K562 (cell line): ENCODE measurements around the gene CD68. TPM values are rescaled to one million over a fixed set of nuclear protein-coding genes. Genes with fewer than 3 reads are reported as not detected.

Experiments used
- CREM ChIP-seq: IDR thresholded peaks from 2 replicates; pipeline ENCODE4 v1.6.1; 2014; ENCODE audit warnings: antibody characterized with exemption, low read depth
- HNRNPK ChIP-seq: fragments of 200-400 bp; formaldehyde crosslinking; IDR thresholded peaks from one replicate; pipeline ENCODE4 v1.6.1; 2018; ENCODE audit warnings: mild to moderate bottlenecking, low read depth, low read length; ENCODE audit not compliant: poor library complexity, severe bottlenecking
- HOXB6 ChIP-seq: fragments of 250-450 bp; sonication (Bioruptor Pico); IDR thresholded peaks from 2 replicates; pipeline ENCODE4 v1.5.1; 2022; ENCODE audit warnings: mild to moderate bottlenecking, borderline replicate concordance
- MTA2 ChIP-seq: fragments of 450-650 bp; IDR thresholded peaks from 2 replicates; pipeline ENCODE4 v1.6.1; 2016; ENCODE audit warnings: low read depth
- RFX5 ChIP-seq: IDR thresholded peaks from 2 replicates; pipeline ENCODE4 v1.6.1; 2011; ENCODE audit warnings: low read depth, mild to moderate bottlenecking, improper control_type of control experiment, low read length
- STAT5A ChIP-seq: IDR thresholded peaks from 2 replicates; pipeline ENCODE4 v1.6.1; 2012; ENCODE audit warnings: low read length, inconsistent platforms, borderline replicate concordance
- TCF7 ChIP-seq: sonication (generic); IDR thresholded peaks from 2 replicates; pipeline ENCODE4 v1.6.1; 2016; ENCODE audit warnings: antibody characterized with exemption, borderline replicate concordance
- ZBTB1 ChIP-seq: sonication (generic); formaldehyde crosslinking; IDR thresholded peaks from 2 replicates; pipeline ENCODE4 v1.8.1; 2023; ENCODE audit warnings: missing genetic modification reagents, low read depth, mild to moderate bottlenecking, borderline replicate concordance
- ZEB2 ChIP-seq: fragments of 450-650 bp; IDR thresholded peaks from 2 replicates; pipeline ENCODE4 v1.6.1; 2016
- ZNF124 ChIP-seq: sonication (generic); formaldehyde crosslinking; IDR thresholded peaks from 2 replicates; pipeline ENCODE4 v1.8.1; 2022; ENCODE audit warnings: missing genetic modification reagents
- ZNF347 ChIP-seq: fragments of 450-650 bp; formaldehyde crosslinking; IDR thresholded peaks from 2 replicates; pipeline ENCODE4 v1.4.0; 2020; ENCODE audit warnings: low read depth, mild to moderate bottlenecking, moderate library complexity
- ZNF76 ChIP-seq: fragments of 250-450 bp; sonication (Bioruptor Pico); IDR thresholded peaks from 2 replicates; pipeline ENCODE4 v1.4.0; 2020; ENCODE audit warnings: mild to moderate bottlenecking, moderate library complexity, borderline replicate concordance
- polyA plus RNA-seq, 8 experiments: library from polyadenylated mRNA; depleted of rRNA in 4 of 8; stranded (reverse) in 5 of 8; unstranded in 3 of 8; fragments of >200 nt; fragmentation: Nextera tagmentation in 2 of 8; fragmentation: Illumina TruSeq in 1 of 8; extraction: Ambion mirVana in 2 of 8; extraction: Trizol in 1 of 8; gene quantifications; 2 replicates each; pipeline versions ENCODE4 v1.2.1 to v1.2.3, GENCODE V29; 2011 to 2014; ENCODE audit warnings: inconsistent platforms in 1 of 8, missing spikeins in 1 of 8
- total RNA-seq, 7 experiments: library from RNA; depleted of rRNA in 6 of 7; stranded (reverse); fragments of >200 nt in 6 of 7; fragmentation: Illumina TruSeq in 2 of 7; extraction: Trizol in 2 of 7; gene quantifications; 2 replicates each; pipeline versions ENCODE4 v1.2.1 to v1.2.3, GENCODE V29; 2011 to 2021; ENCODE audit warnings: low replicate concordance in 1 of 7
- TF ChIP-seq, protein P1 (sequence below): sonication (generic); formaldehyde crosslinking; IDR thresholded peaks from 2 replicates; pipeline ENCODE4 v1.8.1; 2023; ENCODE audit warnings: missing genetic modification reagents, mild to moderate bottlenecking, borderline replicate concordance
- TF ChIP-seq, protein P2 (sequence below): fragments of 450-650 bp; formaldehyde crosslinking; IDR thresholded peaks from 2 replicates; pipeline ENCODE4 v1.4.0; 2020; ENCODE audit warnings: mild to moderate bottlenecking, mixed read lengths
- TF ChIP-seq, protein P3 (sequence below): fragments of 450-650 bp; IDR thresholded peaks from 2 replicates; pipeline ENCODE4 v1.6.1; 2018; ENCODE audit not compliant: partially characterized antibody
- TF ChIP-seq, protein P4 (sequence below): fragments of 450-650 bp; formaldehyde crosslinking; IDR thresholded peaks from 2 replicates; pipeline ENCODE4 v1.4.0; 2020; ENCODE audit warnings: mild to moderate bottlenecking

CD68 gene
- total and polyA plus RNA-seq, 9 of the 15 experiments (the other 6 are each of a cell fraction or from before 2014, with no cell fraction given) = 28.2 to 89.8 (median 37.7) TPM

DNA sequence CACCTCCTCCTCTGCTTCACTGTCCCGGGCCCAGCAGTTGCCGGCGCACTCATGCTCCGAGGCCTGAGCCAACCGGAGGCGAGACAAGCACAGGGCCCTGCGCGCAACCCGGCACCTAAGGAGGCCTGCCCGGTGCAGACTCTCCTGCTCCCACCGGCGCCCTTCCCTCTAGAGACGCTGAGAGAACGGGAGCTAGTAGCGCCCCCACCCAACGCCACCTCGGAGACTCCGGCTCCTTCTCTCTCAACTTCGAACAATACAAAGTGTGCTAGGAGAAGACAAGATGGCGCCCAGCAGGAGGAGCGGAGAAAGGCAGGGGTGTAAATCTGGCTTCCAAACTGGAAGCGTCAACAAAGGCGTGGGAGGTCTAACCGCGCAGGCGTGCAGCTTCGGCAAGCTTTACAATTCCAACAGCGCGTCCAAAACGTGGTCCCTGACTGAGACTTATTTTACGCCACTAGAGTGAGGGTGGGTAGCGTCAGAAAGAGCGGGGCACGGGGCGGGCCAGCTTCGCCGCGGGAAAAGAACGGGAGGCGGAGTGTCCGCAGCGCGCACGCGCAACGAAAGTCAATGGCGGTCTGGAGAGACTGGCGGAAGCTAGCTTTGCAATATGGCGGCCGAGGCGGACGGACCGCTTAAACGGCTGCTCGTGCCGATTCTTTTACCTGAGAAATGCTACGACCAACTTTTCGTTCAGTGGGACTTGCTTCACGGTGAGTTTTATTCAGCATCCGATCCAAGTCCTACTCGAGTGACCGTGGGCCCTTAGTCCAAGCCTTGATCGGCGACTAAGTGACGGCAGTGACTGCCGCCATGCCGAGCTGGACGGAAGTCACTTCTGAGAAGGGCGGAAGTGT, 4.0 kb downstream of the CD68 start, which contains the start of gene MPDU1 (continued):
- TF ChIP-seq HNRNPK = no peak
- 0 out of 2 replicates have a peak, but pooled peaks have one; percentile 19 for TF ChIP-seq ZNF76 (CRISPR knock-in tag)
- TF ChIP-seq, protein P1, sequence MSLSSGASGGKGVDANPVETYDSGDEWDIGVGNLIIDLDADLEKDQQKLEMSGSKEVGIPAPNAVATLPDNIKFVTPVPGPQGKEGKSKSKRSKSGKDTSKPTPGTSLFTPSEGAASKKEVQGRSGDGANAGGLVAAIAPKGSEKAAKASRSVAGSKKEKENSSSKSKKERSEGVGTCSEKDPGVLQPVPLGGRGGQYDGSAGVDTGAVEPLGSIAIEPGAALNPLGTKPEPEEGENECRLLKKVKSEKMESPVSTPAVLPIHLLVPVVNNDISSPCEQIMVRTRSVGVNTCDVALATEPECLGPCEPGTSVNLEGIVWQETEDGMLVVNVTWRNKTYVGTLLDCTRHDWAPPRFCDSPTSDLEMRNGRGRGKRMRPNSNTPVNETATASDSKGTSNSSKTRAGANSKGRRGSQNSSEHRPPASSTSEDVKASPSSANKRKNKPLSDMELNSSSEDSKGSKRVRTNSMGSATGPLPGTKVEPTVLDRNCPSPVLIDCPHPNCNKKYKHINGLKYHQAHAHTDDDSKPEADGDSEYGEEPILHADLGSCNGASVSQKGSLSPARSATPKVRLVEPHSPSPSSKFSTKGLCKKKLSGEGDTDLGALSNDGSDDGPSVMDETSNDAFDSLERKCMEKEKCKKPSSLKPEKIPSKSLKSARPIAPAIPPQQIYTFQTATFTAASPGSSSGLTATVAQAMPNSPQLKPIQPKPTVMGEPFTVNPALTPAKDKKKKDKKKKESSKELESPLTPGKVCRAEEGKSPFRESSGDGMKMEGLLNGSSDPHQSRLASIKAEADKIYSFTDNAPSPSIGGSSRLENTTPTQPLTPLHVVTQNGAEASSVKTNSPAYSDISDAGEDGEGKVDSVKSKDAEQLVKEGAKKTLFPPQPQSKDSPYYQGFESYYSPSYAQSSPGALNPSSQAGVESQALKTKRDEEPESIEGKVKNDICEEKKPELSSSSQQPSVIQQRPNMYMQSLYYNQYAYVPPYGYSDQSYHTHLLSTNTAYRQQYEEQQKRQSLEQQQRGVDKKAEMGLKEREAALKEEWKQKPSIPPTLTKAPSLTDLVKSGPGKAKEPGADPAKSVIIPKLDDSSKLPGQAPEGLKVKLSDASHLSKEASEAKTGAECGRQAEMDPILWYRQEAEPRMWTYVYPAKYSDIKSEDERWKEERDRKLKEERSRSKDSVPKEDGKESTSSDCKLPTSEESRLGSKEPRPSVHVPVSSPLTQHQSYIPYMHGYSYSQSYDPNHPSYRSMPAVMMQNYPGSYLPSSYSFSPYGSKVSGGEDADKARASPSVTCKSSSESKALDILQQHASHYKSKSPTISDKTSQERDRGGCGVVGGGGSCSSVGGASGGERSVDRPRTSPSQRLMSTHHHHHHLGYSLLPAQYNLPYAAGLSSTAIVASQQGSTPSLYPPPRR (CRISPR knock-in tag) = 0 out of 2 replicates have a peak, but pooled peaks have one; percentile 66
- no peak for TF ChIP-seq RFX5
- TF ChIP-seq ZNF124 = no peak
- no peak for TF ChIP-seq MTA2
- no peak for TF ChIP-seq HOXB6
- no peak for TF ChIP-seq TCF7
- TF ChIP-seq, protein P2, sequence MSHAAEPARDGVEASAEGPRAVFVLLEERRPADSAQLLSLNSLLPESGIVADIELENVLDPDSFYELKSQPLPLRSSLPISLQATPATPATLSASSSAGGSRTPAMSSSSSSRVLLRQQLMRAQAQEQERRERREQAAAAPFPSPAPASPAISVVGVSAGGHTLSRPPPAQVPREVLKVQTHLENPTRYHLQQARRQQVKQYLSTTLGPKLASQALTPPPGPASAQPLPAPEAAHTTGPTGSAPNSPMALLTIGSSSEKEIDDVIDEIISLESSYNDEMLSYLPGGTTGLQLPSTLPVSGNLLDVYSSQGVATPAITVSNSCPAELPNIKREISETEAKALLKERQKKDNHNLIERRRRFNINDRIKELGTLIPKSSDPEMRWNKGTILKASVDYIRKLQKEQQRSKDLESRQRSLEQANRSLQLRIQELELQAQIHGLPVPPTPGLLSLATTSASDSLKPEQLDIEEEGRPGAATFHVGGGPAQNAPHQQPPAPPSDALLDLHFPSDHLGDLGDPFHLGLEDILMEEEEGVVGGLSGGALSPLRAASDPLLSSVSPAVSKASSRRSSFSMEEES (CRISPR knock-in tag) = no peak
- TF ChIP-seq, protein P3, sequence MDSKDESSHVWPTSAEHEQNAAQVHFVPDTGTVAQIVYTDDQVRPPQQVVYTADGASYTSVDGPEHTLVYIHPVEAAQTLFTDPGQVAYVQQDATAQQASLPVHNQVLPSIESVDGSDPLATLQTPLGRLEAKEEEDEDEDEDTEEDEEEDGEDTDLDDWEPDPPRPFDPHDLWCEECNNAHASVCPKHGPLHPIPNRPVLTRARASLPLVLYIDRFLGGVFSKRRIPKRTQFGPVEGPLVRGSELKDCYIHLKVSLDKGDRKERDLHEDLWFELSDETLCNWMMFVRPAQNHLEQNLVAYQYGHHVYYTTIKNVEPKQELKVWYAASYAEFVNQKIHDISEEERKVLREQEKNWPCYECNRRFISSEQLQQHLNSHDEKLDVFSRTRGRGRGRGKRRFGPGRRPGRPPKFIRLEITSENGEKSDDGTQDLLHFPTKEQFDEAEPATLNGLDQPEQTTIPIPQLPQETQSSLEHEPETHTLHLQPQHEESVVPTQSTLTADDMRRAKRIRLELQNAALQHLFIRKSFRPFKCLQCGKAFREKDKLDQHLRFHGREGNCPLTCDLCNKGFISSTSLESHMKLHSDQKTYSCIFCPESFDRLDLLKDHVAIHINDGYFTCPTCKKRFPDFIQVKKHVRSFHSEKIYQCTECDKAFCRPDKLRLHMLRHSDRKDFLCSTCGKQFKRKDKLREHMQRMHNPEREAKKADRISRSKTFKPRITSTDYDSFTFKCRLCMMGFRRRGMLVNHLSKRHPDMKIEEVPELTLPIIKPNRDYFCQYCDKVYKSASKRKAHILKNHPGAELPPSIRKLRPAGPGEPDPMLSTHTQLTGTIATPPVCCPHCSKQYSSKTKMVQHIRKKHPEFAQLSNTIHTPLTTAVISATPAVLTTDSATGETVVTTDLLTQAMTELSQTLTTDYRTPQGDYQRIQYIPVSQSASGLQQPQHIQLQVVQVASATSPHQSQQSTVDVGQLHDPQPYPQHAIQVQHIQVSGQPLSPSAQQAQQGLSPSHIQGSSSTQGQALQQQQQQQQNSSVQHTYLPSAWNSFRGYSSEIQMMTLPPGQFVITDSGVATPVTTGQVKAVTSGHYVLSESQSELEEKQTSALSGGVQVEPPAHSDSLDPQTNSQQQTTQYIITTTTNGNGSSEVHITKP = no peak
- TF ChIP-seq, protein P4, sequence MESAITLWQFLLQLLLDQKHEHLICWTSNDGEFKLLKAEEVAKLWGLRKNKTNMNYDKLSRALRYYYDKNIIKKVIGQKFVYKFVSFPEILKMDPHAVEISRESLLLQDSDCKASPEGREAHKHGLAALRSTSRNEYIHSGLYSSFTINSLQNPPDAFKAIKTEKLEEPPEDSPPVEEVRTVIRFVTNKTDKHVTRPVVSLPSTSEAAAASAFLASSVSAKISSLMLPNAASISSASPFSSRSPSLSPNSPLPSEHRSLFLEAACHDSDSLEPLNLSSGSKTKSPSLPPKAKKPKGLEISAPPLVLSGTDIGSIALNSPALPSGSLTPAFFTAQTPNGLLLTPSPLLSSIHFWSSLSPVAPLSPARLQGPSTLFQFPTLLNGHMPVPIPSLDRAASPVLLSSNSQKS (CRISPR knock-in tag) = no peak
- no peak for TF ChIP-seq STAT5A
- TF ChIP-seq ZNF347 (CRISPR knock-in tag) = no peak
- no peak for TF ChIP-seq ZBTB1 (CRISPR knock-in tag)
- TF ChIP-seq ZEB2 = no peak
- TF ChIP-seq CREM = peak; percentile 85
